ENCODE data around the gene CHRNA4. TPM values are rescaled to one million over a fixed set of nuclear protein-coding genes. Genes with fewer than 3 reads are reported as not detected.

Gene CHRNA4
- total and polyA plus RNA-seq, 2 of the 13 experiments (the other 11 are each of a cell fraction or from before 2014, with no cell fraction given), result not detected

- TF ChIP-seq THAP7 (CRISPR knock-in tag; IDR thresholded peaks at IDR 0.05) (no peak), ZFY (CRISPR knock-in tag; IDR thresholded peaks at IDR 0.05) (peak; percentile 34; the same call in 1 of the 2 replicates), TCF12 (IDR thresholded peaks at IDR 0.05) (no peak), TCF12 (CRISPR knock-in tag; IDR thresholded peaks at IDR 0.05) (no peak), KDM4B (CRISPR knock-in tag; IDR thresholded peaks at IDR 0.05) (peak; percentile 38; the same call in 1 of the 2 replicates), HOMEZ (CRISPR knock-in tag; IDR thresholded peaks at IDR 0.05; ENCODE audit: low read depth) (no peak), ZFP37 (CRISPR knock-in tag; IDR thresholded peaks at IDR 0.05; ENCODE audit: borderline replicate concordance) (0 out of 2 replicates have a peak, but pooled peaks have one; percentile 57), SYNCRIP (IDR thresholded peaks at IDR 0.05; ENCODE audit: insufficient read depth, low read depth, low read length) (no peak), ZSCAN29 (CRISPR knock-in tag; conservative IDR thresholded peaks at IDR 0.05) (no peak), TSC22D2 (CRISPR knock-in tag; IDR thresholded peaks at IDR 0.05; ENCODE audit: borderline replicate concordance) (peak; percentile 79; the same call in 1 of the 2 replicates), BRD4 (CRISPR knock-in tag; IDR thresholded peaks at IDR 0.05) (0 out of 2 replicates have a peak, but pooled peaks have one; percentile 46), ZNF574 (CRISPR knock-in tag; IDR thresholded peaks at IDR 0.05) (peak; percentile 59; the same call in 1 of the 2 replicates), ZNF280D (CRISPR knock-in tag; IDR thresholded peaks at IDR 0.05) (no peak; the same call in 1 of the 2 replicates), MTF1 (CRISPR knock-in tag; IDR thresholded peaks at IDR 0.05) (no peak), NFYC (CRISPR knock-in tag; IDR thresholded peaks at IDR 0.05) (no peak), ATM (IDR thresholded peaks at IDR 0.05; ENCODE audit: borderline replicate concordance) (no peak), ZNF563 (CRISPR knock-in tag; IDR thresholded peaks at IDR 0.05) (0 out of 2 replicates have a peak, but pooled peaks have one; percentile 28), ZNF713 (CRISPR knock-in tag; IDR thresholded peaks at IDR 0.05) (no peak), ZNF207 (IDR thresholded peaks at IDR 0.05; ENCODE audit: borderline replicate concordance) (no peak), PCBP1 (IDR thresholded peaks at IDR 0.05; ENCODE audit: borderline replicate concordance, low read depth, low read length) (peak; percentile 73; the same call in 1 of the 2 replicates)
These were observed 20.8 kb upstream of the CHRNA4 start (continued) for GRCh38 chr20:63381781-63382431.
